Gastroesophageal sphincter (tissue), 3 donors: ENCODE results near the gene KRTAP10-3.

ENCODE experiments used
- EP300 ChIP-seq: sonication (generic); formaldehyde crosslinking; IDR thresholded peaks from one replicate; pipeline ENCODE4 v1.6.1; 2017; ENCODE audit warnings: antibody characterized with exemption, mild to moderate bottlenecking
- POLR2AphosphoS5 ChIP-seq: sonication (generic); formaldehyde crosslinking; IDR thresholded peaks from one replicate; pipeline ENCODE4 v1.6.1; 2017; ENCODE audit warnings: antibody characterized with exemption
- TF ChIP-seq, protein P1 (sequence below), 4 experiments: fragments of 200-600 bp in 2 of 4; fragments of 450-650 bp in 2 of 4; sonication (generic) in 1 of 4; IDR thresholded peaks; one replicate each; pipeline ENCODE4 v1.5.1; 2017 to 2019; ENCODE audit warnings: antibody characterized with exemption in 4 of 4, mild to moderate bottlenecking in 2 of 4, moderate library complexity in 2 of 4

GRCh38 chr21:44594406-44594916 is 35.9 kb upstream of the KRTAP10-3 start:
- TF ChIP-seq EP300 (no peak), POLR2AphosphoS5 (no peak)
- TF ChIP-seq, protein P1, sequence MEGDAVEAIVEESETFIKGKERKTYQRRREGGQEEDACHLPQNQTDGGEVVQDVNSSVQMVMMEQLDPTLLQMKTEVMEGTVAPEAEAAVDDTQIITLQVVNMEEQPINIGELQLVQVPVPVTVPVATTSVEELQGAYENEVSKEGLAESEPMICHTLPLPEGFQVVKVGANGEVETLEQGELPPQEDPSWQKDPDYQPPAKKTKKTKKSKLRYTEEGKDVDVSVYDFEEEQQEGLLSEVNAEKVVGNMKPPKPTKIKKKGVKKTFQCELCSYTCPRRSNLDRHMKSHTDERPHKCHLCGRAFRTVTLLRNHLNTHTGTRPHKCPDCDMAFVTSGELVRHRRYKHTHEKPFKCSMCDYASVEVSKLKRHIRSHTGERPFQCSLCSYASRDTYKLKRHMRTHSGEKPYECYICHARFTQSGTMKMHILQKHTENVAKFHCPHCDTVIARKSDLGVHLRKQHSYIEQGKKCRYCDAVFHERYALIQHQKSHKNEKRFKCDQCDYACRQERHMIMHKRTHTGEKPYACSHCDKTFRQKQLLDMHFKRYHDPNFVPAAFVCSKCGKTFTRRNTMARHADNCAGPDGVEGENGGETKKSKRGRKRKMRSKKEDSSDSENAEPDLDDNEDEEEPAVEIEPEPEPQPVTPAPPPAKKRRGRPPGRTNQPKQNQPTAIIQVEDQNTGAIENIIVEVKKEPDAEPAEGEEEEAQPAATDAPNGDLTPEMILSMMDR (IDR thresholded peaks at IDR 0.05) = no peak
